ENCODE data around the gene CRABP2. TPM values are rescaled to one million over a fixed set of nuclear protein-coding genes. Genes with fewer than 3 reads are reported as not detected.

Gene CRABP2
- total and polyA plus RNA-seq, 2 of the 13 experiments (the other 11 are each of a cell fraction or from before 2014, with no cell fraction given), result 0.40 to 0.60 TPM

DNA sequence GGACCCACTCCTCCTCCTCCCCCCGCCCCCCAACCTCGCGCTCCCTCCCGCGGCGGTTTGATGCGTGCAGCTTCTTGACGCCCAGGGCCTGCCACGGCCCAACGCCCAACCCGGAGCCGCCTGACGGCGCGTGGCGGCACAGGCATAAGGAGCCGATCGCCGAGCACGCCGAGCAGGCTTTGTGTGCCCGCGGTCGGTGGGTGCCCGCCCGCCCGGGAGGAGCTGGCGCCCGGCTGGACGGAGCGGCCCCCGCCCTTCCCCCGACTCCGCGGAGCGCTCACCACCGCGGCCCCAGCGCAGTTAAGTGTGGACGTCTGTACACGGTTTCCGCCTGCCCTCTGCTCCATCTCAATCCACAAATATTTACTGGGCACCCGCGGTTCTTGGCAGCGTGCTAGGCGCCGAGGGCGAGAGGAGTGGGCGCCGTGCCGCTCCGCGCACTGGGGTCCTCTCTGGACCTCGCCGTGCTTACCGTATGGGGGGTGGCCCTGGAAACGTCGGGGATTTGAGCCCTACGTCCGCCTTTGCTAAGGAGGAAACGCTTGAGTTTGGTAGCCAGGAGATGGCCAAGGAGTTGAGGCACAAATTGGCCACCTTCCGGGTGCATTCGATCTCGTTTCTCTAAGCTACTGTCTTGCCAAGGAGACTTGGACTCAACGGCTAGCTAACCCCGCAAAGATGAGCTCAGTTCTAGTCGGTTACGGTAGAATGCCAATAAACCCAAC is 46.5 kb upstream of the CRABP2 start (continued):
- TF ChIP-seq GTF3A (CRISPR knock-in tag; conservative IDR thresholded peaks at IDR 0.05), result no peak
- TF ChIP-seq FOXK1 (CRISPR knock-in tag; IDR thresholded peaks at IDR 0.05; ENCODE audit: borderline replicate concordance, low read depth), result peak; percentile 77
- TF ChIP-seq IRX3 (CRISPR knock-in tag; IDR thresholded peaks at IDR 0.05; ENCODE audit: borderline replicate concordance, low read depth), result no peak; the same call in 1 of the 2 replicates
- TF ChIP-seq GATAD2A (CRISPR knock-in tag; IDR thresholded peaks at IDR 0.05), result 0 out of 2 replicates have a peak, but pooled peaks have one; percentile 15
- TF ChIP-seq, protein P1, sequence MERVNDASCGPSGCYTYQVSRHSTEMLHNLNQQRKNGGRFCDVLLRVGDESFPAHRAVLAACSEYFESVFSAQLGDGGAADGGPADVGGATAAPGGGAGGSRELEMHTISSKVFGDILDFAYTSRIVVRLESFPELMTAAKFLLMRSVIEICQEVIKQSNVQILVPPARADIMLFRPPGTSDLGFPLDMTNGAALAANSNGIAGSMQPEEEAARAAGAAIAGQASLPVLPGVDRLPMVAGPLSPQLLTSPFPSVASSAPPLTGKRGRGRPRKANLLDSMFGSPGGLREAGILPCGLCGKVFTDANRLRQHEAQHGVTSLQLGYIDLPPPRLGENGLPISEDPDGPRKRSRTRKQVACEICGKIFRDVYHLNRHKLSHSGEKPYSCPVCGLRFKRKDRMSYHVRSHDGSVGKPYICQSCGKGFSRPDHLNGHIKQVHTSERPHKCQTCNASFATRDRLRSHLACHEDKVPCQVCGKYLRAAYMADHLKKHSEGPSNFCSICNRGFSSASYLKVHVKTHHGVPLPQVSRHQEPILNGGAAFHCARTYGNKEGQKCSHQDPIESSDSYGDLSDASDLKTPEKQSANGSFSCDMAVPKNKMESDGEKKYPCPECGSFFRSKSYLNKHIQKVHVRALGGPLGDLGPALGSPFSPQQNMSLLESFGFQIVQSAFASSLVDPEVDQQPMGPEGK (CRISPR knock-in tag; IDR thresholded peaks at IDR 0.05), result peak; percentile 74
- peak; percentile 35; the same call in 1 of the 2 replicates for TF ChIP-seq ZNF562 (CRISPR knock-in tag; IDR thresholded peaks at IDR 0.05; ENCODE audit: borderline replicate concordance)
- TF ChIP-seq NFKB2 (CRISPR knock-in tag; IDR thresholded peaks at IDR 0.05; ENCODE audit: borderline replicate concordance), result peak; percentile 45; the same call in 1 of the 2 replicates
- TF ChIP-seq, protein P2, sequence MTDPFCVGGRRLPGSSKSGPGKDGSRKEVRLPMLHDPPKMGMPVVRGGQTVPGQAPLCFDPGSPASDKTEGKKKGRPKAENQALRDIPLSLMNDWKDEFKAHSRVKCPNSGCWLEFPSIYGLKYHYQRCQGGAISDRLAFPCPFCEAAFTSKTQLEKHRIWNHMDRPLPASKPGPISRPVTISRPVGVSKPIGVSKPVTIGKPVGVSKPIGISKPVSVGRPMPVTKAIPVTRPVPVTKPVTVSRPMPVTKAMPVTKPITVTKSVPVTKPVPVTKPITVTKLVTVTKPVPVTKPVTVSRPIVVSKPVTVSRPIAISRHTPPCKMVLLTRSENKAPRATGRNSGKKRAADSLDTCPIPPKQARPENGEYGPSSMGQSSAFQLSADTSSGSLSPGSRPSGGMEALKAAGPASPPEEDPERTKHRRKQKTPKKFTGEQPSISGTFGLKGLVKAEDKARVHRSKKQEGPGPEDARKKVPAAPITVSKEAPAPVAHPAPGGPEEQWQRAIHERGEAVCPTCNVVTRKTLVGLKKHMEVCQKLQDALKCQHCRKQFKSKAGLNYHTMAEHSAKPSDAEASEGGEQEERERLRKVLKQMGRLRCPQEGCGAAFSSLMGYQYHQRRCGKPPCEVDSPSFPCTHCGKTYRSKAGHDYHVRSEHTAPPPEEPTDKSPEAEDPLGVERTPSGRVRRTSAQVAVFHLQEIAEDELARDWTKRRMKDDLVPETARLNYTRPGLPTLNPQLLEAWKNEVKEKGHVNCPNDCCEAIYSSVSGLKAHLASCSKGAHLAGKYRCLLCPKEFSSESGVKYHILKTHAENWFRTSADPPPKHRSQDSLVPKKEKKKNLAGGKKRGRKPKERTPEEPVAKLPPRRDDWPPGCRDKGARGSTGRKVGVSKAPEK (CRISPR knock-in tag; IDR thresholded peaks at IDR 0.05; ENCODE audit: borderline replicate concordance), result no peak
- TF ChIP-seq, protein P3, sequence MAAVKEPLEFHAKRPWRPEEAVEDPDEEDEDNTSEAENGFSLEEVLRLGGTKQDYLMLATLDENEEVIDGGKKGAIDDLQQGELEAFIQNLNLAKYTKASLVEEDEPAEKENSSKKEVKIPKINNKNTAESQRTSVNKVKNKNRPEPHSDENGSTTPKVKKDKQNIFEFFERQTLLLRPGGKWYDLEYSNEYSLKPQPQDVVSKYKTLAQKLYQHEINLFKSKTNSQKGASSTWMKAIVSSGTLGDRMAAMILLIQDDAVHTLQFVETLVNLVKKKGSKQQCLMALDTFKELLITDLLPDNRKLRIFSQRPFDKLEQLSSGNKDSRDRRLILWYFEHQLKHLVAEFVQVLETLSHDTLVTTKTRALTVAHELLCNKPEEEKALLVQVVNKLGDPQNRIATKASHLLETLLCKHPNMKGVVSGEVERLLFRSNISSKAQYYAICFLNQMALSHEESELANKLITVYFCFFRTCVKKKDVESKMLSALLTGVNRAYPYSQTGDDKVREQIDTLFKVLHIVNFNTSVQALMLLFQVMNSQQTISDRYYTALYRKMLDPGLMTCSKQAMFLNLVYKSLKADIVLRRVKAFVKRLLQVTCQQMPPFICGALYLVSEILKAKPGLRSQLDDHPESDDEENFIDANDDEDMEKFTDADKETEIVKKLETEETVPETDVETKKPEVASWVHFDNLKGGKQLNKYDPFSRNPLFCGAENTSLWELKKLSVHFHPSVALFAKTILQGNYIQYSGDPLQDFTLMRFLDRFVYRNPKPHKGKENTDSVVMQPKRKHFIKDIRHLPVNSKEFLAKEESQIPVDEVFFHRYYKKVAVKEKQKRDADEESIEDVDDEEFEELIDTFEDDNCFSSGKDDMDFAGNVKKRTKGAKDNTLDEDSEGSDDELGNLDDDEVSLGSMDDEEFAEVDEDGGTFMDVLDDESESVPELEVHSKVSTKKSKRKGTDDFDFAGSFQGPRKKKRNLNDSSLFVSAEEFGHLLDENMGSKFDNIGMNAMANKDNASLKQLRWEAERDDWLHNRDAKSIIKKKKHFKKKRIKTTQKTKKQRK (IDR thresholded peaks at IDR 0.05; ENCODE audit: low read length), result no peak
- peak; percentile 50 for TF ChIP-seq NR2C2 (CRISPR knock-in tag; IDR thresholded peaks at IDR 0.05; ENCODE audit: borderline replicate concordance)
- 0 out of 2 replicates have a peak, but pooled peaks have one; percentile 74 for TF ChIP-seq MEIS2 (CRISPR knock-in tag; IDR thresholded peaks at IDR 0.05)
- TF ChIP-seq FIP1L1 (IDR thresholded peaks at IDR 0.05; ENCODE audit: borderline replicate concordance, insufficient read depth, low read depth, low read length), result no peak
- no peak for TF ChIP-seq TBP (CRISPR knock-in tag; IDR thresholded peaks at IDR 0.05)
- peak; percentile 53; the same call in 1 of the 2 replicates for TF ChIP-seq ATF7-NPFF (CRISPR knock-in tag; IDR thresholded peaks at IDR 0.05; ENCODE audit: low read depth)
- TF ChIP-seq FOXO1 (CRISPR knock-in tag; IDR thresholded peaks at IDR 0.05), result peak; percentile 58
- TF ChIP-seq ZFY (CRISPR knock-in tag; IDR thresholded peaks at IDR 0.05), result peak; percentile 74
- TF ChIP-seq NFE2 (CRISPR knock-in tag; IDR thresholded peaks at IDR 0.05), result no peak
- TF ChIP-seq, protein P4, sequence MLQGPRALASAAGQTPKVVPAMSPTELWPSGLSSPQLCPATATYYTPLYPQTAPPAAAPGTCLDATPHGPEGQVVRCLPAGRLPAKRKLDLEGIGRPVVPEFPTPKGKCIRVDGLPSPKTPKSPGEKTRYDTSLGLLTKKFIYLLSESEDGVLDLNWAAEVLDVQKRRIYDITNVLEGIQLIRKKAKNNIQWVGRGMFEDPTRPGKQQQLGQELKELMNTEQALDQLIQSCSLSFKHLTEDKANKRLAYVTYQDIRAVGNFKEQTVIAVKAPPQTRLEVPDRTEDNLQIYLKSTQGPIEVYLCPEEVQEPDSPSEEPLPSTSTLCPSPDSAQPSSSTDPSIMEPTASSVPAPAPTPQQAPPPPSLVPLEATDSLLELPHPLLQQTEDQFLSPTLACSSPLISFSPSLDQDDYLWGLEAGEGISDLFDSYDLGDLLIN (CRISPR knock-in tag; IDR thresholded peaks at IDR 0.05; ENCODE audit: borderline replicate concordance), result 0 out of 2 replicates have a peak, but pooled peaks have one; percentile 62
